LNCaP clone FGC (cell line): ENCODE data around the gene RNASE1.
A peak's percentile ranks its signal among the peaks of the same experiment; 100 is the strongest.

Experiments used
- DNase-seq: peaks from one replicate; pipeline ENCODE4 v3.0.0-alpha.2; 2011; ENCODE audit warnings: low read depth
- H3K4me3 ChIP-seq: 2 replicates; pipeline ENCODE4 v1.5.1; 2011; ENCODE audit warnings: mild to moderate bottlenecking, low read depth, low read length, control low read depth
- CTCF ChIP-seq: IDR thresholded peaks from 2 replicates; pipeline ENCODE4 v1.5.1; 2012; ENCODE audit warnings: mild to moderate bottlenecking; ENCODE audit not compliant: control insufficient read depth, insufficient read depth; ENCODE audit errors: extremely low read depth

The RNASE1 gene

GRCh38 chr14:20757965-20758364 lies 44.7 kb downstream of the RNASE1 start:
- no peak for DNase-seq
- peak; percentile 18; the same call in 1 of the 2 replicates for TF ChIP-seq CTCF
- no peak overlapping the region for H3K4me3 ChIP-seq

- DNase-seq = no peak
- no peak for TF ChIP-seq CTCF
Measured at GRCh38 chr14:20755037-20755436, 47.6 kb downstream of the RNASE1 start.

GRCh38 chr14:20754308-20754707 lies 48.3 kb downstream of the RNASE1 start:
- no peak for TF ChIP-seq CTCF
- no peak overlapping the region for H3K4me3 ChIP-seq
- DNase-seq = no peak

More at GRCh38 chr14:20755037-20755436, 47.6 kb downstream of the RNASE1 start:
- no peak overlapping the region for H3K4me3 ChIP-seq

GRCh38 chr14:20751963-20752562 lies 50.6 kb downstream of the RNASE1 start:
- DNase-seq = no peak
- TF ChIP-seq CTCF = no peak
- H3K4me3 ChIP-seq = no peak overlapping the region
